ENCODE measurements around the gene APOE. TPM values are rescaled to one million over a fixed set of nuclear protein-coding genes. Genes with fewer than 3 reads are reported as not detected.

The APOE gene
- total RNA-seq, 4 donors from 2014 or later = 199 to 635 (median 313) TPM

GRCh38 chr19:44872661-44873060, 32.9 kb upstream of the APOE start:
- H3K27ac ChIP-seq = no peak overlapping the region
- H3K36me3 ChIP-seq = peaks cover 37 to 53% of the 10 kb centered on the region in 2 donors
- H3K27me3 ChIP-seq = no peaks in the 10 kb centered on the region
- no peaks in the 10 kb centered on the region for H3K4me1 ChIP-seq
- no peaks in the 10 kb centered on the region for H3K9me3 ChIP-seq
- no peak overlapping the region for H3K4me3 ChIP-seq (replicated peaks in 1 of 3)
- intact Hi-C loops (cut with DNase I) = no loop called here
- TF ChIP-seq, protein P1, sequence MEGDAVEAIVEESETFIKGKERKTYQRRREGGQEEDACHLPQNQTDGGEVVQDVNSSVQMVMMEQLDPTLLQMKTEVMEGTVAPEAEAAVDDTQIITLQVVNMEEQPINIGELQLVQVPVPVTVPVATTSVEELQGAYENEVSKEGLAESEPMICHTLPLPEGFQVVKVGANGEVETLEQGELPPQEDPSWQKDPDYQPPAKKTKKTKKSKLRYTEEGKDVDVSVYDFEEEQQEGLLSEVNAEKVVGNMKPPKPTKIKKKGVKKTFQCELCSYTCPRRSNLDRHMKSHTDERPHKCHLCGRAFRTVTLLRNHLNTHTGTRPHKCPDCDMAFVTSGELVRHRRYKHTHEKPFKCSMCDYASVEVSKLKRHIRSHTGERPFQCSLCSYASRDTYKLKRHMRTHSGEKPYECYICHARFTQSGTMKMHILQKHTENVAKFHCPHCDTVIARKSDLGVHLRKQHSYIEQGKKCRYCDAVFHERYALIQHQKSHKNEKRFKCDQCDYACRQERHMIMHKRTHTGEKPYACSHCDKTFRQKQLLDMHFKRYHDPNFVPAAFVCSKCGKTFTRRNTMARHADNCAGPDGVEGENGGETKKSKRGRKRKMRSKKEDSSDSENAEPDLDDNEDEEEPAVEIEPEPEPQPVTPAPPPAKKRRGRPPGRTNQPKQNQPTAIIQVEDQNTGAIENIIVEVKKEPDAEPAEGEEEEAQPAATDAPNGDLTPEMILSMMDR (IDR thresholded peaks at IDR 0.05) = no peak
- TF ChIP-seq POLR2A (IDR thresholded peaks at IDR 0.05) = no peak
- no peak for DNase-seq
- WGBS, 2 donors = 84% methylated on average over 4 of the region's 4 CpGs

- Histone ChIP-seq H3K27me3 (no peaks in the 10 kb centered on the region), H3K4me3 (replicated peaks in 1 of 3) (no peak overlapping the region), H3K9me3 (no peaks in the 10 kb centered on the region), H3K36me3 (peaks cover 37 to 62% of the 10 kb centered on the region in 2 donors), H3K27ac (no peak overlapping the region), H3K4me1 (peaks cover 0 to 6% of the 10 kb centered on the region in 2 donors)
- no peak for DNase-seq
- TF ChIP-seq POLR2A (IDR thresholded peaks at IDR 0.05) = no peak
- TF ChIP-seq, protein P1 (IDR thresholded peaks at IDR 0.05) = no peak
- intact Hi-C loops (cut with DNase I) = no loop called here
- WGBS, 2 donors = 93 to 98% methylated on average over 13 to 15 of the region's 16 CpGs
Observed at GRCh38 chr19:44874317-44874716, 31.3 kb upstream of the APOE start.

DNA sequence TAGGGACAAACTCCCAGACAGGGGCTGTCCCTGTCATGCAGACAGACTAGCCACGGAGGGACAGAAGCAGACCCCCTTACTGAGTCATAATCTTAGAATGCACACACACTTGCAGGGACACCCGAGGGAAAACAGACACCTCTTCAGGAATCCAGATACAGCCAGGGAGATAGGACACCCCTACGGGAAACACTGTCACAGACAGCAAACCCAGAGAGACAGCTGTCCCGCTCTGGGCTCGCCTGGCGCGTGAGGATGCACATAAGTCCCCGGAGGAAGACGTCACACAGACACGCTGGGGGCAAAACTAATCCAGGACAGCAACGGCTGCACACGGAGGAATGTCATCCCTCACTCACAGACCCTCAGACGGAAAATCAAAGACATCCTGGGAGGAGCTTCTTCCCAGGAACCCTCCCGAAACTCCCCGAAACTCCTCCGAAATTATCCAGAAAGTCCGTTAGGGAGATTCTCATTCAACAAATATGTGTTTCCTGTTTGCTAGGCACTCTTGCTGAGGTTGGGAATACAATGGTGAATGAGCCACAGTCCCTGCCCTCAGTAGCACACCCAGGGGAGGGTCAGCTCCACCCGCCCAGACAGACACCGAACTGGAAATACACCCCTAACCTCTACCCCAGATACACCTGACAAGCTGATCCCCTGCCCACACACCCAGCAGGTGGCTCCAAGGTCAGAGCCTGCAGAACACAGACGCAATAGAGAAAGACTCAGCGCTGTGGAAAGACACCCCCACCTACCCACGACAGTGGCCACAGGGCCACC, 29.7 kb upstream of the APOE start:
- Histone ChIP-seq H3K9me3 (no peaks in the 10 kb centered on the region), H3K36me3 (peaks cover 37 to 62% of the 10 kb centered on the region in 2 donors), H3K4me1 (peaks cover 0 to 10% of the 10 kb centered on the region in 2 donors), H3K27ac (no peak overlapping the region), H3K4me3 (replicated peaks in 1 of 3) (no peak overlapping the region), H3K27me3 (no peaks in the 10 kb centered on the region)
- no peak for TF ChIP-seq POLR2A (IDR thresholded peaks at IDR 0.05)
- TF ChIP-seq, protein P1 (IDR thresholded peaks at IDR 0.05) = no peak
- DNase-seq = no peak
- WGBS, 2 donors = 81 to 85% methylated on average over 14 to 22 of the region's 22 CpGs
- intact Hi-C loops (cut with DNase I) = no loop called here

- H3K27me3 ChIP-seq = no peaks in the 10 kb centered on the region
- no peak overlapping the region for H3K4me3 ChIP-seq (replicated peaks in 1 of 3)
- peaks cover 37 to 57% of the 10 kb centered on the region in 2 donors for H3K36me3 ChIP-seq
- TF ChIP-seq, protein P1 (IDR thresholded peaks at IDR 0.05) = no peak
- TF ChIP-seq POLR2A (IDR thresholded peaks at IDR 0.05) = no peak
- WGBS, 2 donors = 69 to 72% methylated on average over 5 of the region's 5 CpGs
- peaks cover 0 to 10% of the 10 kb centered on the region in 2 donors for H3K4me1 ChIP-seq
- no peak for DNase-seq
- intact Hi-C loops (cut with DNase I) = no loop called here
- no peaks in the 10 kb centered on the region for H3K9me3 ChIP-seq
- H3K27ac ChIP-seq = no peak overlapping the region
Observed at GRCh38 chr19:44876930-44877535, 28.6 kb upstream of the APOE start.

All from thyroid gland (tissue), 4 donors.